Transverse colon (tissue), 4 donors: ENCODE results near the gene MS4A10.

Experiments used
- CTCF ChIP-seq, 5 experiments: fragments of 200-600 bp in 3 of 5; fragments of 450-650 bp in 2 of 5; sonication (generic) in 3 of 5; IDR thresholded peaks; 1 replicate in 2 of 5; 2 replicates in 3 of 5; pipeline ENCODE4 v1.5.1; 2016 to 2017; ENCODE audit warnings: antibody characterized with exemption in 5 of 5, inconsistent platforms in 3 of 5, mild to moderate bottlenecking in 2 of 5, moderate library complexity in 1 of 5
- EP300 ChIP-seq: sonication (generic); formaldehyde crosslinking; IDR thresholded peaks from one replicate; pipeline ENCODE4 v1.6.1; 2017; ENCODE audit warnings: antibody characterized with exemption, low read depth
- POLR2AphosphoS5 ChIP-seq, 3 donors: sonication (generic); formaldehyde crosslinking; IDR thresholded peaks; one replicate each; pipeline ENCODE4 v1.6.1; 2016; ENCODE audit warnings: antibody characterized with exemption in 3 of 3

GRCh38 chr11:60750911-60751310, 34.2 kb upstream of the MS4A10 start:
- TF ChIP-seq EP300 (no peak), POLR2AphosphoS5 (IDR thresholded peaks at IDR 0.05) (no peak), CTCF (IDR thresholded peaks at IDR 0.05) (no peak)
